ENCODE results near the gene PRKAG2.

DNA sequence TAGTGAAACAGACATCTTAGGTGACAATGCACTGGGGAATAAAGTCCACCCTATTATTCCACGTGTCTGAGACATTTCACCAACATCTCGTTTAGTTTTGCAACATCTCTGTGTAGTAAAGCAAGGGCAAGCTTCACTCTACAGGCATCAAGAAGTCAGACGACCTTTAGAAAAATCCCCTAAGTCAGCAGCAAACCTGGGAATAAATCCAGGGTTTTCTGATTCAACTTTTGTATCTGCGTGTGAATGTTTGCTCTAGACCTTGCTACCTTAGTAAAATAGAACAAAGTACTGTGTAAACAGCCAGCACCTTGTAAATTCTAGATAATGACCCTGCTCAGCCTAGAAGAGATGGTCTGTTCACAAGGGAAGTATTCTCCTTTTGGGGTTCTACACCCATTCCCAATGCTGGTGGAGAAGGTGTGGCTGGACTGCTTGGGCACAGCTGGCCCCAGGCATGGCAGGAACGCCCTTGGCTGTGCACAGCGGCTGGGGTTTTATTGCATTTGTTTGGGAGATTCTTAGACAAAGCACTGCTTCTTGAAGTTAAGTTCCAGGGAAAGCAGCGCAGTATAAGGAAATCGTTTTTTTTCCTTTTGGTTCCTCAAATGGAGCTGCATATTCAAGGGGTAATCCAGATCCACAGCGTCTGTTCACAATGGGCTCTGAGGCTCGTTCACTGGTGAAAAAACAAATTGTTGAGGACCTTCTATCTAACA, 41.0 kb upstream of the PRKAG2 start:
- TF ChIP-seq, protein P1, sequence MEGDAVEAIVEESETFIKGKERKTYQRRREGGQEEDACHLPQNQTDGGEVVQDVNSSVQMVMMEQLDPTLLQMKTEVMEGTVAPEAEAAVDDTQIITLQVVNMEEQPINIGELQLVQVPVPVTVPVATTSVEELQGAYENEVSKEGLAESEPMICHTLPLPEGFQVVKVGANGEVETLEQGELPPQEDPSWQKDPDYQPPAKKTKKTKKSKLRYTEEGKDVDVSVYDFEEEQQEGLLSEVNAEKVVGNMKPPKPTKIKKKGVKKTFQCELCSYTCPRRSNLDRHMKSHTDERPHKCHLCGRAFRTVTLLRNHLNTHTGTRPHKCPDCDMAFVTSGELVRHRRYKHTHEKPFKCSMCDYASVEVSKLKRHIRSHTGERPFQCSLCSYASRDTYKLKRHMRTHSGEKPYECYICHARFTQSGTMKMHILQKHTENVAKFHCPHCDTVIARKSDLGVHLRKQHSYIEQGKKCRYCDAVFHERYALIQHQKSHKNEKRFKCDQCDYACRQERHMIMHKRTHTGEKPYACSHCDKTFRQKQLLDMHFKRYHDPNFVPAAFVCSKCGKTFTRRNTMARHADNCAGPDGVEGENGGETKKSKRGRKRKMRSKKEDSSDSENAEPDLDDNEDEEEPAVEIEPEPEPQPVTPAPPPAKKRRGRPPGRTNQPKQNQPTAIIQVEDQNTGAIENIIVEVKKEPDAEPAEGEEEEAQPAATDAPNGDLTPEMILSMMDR (IDR thresholded peaks at IDR 0.05) = no peak
- TF ChIP-seq POLR2A (IDR thresholded peaks at IDR 0.05) = no peak
